GM18907 (cell line): ENCODE measurements around the gene GUCY1A1.
A peak's percentile ranks its signal among the peaks of the same experiment; 100 is the strongest.

Source experiments
- ATAC-seq: cut with Tn5 transposase; IDR thresholded peaks from one replicate; pipeline ENCODE4 v1.9.1; 2021; ENCODE audit warnings: mild to moderate bottlenecking, moderate library complexity; ENCODE audit not compliant: unreplicated experiment

Gene GUCY1A1

GRCh38 chr4:155688860-155689259, 22.2 kb downstream of the GUCY1A1 start:
- no peak for ATAC-seq

DNA sequence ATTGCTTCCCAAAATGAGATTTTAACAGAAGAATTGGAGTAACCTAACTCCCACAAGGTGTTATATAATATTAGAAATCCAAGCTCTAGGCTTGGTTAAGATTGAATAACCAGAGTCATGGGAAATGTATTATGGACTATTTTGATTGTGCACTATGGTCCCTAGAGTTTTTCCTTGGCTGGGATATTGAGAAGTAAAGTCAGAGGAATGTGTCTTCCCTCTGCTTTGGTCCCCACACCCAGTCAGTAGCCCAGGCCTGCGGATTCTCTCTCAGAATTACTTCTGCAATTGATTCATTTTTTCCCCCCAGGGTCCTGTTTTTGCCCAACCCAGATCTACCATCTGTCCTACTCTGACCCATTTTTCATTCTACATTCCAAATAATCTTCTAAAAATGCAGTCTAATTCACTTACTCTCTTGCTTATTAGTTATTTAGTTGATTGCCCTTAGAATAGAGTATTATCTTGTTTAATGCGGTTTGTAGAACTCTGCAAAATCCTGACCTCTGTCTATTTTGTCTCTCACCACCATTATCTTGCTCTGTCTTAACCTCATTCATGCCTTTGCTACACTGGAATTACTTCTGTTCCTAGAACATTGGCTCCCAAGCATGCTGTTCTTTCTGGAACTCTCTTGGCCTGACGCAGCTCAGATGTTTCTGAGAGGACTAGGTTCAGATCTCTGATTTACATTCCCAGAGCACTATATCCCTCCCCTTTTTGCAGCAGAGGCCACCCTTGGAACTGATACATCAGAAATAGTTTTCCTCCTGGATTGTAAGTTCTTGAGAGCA, 23.6 kb downstream of the GUCY1A1 start:
- ATAC-seq, result no peak

DNA sequence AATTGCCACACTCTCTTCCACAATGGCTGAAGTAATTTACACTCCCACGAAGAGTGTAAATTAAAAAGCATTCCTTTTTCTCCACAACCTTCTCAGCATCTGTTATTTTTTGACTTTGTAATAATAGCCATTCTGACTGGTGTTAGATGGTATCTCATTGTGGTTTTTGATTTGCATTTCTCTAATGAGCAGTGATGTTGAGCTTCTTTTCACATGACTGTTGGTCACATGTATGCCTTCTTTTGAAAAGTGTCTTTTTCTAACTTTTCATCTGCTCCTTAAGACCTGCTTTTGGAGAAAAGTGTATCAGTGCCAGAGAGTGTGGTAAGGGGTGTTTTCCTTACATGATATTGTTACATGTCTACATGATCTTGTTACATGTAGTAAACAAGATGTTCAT, 25.7 kb downstream of the GUCY1A1 start:
- no peak for ATAC-seq

- peak; percentile 71 for ATAC-seq
Measured at GRCh38 chr4:155693015-155693663, 26.5 kb downstream of the GUCY1A1 start.

DNA sequence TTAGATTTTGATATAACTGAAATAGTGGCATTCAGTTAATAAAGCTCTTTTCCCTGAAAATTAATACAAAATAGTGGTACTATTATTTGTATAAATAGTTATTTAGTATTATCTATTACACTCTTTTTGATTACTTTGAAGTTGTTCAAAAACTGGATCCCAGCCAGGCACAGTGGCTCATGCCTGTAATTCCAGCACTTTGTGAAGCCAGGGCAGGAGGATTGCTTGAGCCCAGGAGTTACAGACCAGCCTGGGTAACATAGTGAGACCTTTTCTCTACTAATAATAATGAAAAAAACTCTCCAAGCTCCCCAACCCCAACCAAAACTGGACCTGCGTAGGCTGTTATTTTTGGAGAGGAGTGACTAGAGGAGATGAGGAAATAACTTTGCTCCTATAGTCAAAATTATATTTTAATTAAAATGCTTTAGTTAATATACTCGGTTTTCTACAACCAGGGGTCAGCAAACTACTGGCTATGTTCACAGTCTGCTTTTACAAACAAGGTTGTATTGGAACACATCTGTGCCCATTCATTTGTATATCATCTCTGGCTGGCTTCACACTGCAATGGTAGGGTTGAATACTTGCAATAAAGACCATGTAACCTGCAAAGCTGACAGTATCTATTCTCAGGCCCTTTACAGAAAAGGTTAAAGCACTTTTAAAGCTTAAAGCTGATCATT, 27.6 kb downstream of the GUCY1A1 start:
- ATAC-seq, result no peak

GRCh38 chr4:155696226-155696625, 29.6 kb downstream of the GUCY1A1 start:
- ATAC-seq, result no peak

DNA sequence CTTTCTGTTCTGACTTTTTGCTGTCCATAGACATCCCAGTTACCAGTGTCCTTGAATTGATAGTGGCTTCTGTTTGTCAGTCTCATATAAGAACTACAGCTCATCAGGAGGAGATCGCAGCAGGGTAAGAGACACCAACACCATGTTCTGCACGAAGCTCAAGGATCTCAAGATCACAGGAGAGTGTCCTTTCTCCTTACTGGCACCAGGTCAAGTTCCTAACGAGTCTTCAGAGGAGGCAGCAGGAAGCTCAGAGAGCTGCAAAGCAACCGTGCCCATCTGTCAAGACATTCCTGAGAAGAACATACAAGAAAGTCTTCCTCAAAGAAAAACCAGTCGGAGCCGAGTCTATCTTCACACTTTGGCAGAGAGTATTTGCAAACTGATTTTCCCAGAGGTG, 30.1 kb downstream of the GUCY1A1 start:
- no peak for ATAC-seq

DNA sequence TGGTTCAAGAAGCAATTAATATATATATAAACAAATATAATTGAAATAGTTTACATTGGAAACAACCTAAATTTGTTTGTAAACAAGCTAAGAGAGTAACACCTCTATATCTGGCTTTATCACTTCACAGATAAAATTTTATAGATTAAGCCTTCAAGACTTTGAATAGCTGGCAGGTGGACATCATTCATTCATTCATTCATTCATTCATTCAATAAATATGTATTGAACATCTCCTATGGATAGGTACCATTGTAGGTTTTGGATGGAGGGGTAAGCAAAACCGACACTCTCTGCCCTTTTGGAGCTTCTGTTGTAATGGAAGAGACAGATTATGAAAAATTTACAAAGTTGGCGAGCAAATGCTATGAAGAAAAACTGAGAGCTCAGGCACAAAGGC, 35.2 kb downstream of the GUCY1A1 start:
- ATAC-seq, result no peak

DNA sequence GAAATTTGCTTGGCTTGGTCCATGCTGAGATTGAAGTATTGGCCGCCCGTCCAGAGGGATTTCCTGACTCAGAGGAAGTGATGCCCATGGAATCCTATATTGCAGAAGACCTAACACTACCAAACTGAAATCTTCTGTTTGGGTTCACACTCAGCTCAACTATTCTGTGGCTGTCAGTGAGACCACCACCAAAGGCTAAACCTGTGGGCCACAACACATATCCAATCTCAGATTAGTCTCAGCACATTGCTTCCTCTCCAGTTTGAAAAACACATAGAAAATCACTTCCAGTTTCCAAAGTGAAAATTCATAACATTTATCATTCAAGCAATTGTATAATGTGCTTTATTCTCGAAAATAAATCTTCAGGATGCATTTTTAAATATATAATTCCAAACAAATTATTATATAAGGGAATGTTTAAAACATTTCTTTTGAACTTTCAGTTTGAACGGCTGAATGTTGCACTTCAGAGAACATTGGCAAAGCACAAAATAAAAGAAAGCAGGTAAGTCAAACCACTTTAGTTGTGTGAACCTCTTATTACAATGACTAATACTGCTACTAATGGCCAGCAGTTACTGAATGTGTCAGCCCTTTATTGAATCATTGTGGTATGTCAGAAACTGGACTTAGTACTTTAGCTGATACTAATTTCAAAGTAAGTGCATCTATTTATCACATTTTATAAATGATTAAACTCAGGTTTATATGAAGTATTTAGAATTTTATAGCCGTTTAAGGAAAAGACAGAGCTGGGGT, 37.0 kb downstream of the GUCY1A1 start:
- peak; percentile 96 for ATAC-seq

DNA sequence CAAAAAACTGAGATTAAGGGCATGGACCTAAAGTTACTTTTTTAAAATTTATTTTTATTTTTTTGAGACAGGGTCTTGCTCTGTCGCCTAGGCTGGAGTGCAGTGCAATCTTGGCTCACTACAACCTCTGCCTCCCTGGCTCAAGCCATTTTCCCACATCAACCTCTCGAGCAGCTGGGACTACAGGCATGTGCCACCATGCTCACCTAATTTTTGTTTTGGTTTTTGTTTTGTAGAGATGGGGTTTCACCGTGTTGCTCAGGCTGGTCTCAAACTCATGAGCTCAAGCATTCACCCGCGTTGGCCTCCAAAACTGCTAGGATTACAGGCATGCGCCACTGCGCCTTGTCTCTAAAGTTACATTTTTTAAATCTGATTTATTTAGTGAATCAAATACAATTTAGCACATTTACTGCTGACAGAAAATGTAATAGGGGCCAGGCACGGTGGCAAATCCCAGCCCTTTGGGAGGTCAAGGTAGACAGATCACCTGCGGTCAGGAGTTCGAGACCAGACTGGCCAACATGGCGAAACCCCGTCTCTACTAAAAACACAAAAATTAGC, 38.3 kb downstream of the GUCY1A1 start:
- ATAC-seq, result no peak

DNA sequence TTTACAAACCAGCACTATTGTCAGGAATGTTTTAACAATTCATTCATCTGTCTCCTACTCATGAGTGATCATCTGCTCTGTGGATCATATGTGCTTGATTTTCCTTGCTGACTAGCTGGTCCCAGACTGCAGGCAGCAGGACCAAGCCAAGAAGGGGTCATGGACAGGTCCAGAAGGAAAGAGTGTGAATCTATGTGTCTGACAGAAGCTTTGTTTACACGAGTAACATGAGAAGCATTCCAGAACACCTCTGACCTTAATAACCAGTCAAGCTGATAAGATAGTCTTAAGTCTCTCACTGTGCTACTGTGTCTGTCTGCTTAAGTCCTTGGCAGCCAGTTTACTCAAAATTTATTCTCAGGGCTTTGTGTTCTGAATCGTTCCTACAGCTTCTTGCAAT, 39.0 kb downstream of the GUCY1A1 start:
- no peak for ATAC-seq

DNA sequence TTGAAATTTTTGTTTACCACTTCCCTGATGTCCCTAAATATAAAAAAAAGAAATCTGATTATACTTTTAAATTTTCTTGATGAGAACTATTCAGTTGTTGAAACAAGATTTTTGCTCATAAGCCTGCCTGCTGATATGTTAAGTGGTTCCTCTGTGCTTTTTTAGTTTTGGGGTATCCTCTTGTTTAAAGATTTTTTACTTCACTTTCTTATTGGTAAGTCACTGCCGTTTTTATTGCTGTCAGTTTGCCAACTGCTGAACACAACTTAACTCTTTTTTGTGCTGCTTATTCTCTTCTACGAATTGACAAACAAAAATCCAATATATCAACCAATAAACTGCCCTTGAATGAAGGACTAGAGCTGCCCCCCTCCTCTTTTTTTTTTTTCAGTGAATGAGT, 39.5 kb downstream of the GUCY1A1 start:
- no peak for ATAC-seq

DNA sequence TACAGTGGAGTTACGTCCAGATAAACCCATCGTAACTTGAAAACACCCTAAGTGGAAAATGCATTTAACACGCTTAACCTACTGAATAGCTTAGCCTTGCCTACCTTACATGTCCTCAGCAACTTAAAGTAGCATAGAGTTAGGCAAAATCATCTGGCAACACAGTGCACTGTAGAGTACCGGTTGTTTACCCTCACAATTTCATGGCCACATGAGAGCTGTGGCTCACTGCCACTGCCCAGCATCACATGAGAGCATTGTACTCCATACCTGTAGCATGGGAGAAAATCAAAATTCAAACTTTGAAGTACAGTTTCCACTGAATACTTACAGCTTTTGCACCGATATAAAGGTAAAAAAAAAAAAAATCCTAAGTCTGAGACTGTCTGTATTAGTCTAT, 40.6 kb downstream of the GUCY1A1 start:
- ATAC-seq, result no peak

DNA sequence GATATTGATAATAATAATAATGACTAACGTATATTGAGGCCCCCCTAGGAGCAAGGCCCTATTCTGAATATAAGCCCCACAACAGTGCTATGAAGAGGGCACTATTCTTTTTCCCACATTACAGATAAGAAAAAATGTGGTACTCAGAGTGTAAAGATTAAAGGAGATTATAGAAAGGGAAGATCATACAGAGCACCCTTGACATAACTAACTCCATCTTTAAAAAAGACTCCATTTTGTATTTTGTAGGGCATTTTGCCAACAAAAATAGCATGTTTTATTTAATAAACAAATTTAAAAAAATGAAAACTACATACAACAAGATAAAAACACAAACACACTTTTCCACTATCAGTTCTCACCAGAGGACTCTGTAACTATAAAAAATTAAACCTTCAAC, 42.1 kb downstream of the GUCY1A1 start:
- ATAC-seq, result no peak

- no peak for ATAC-seq
Measured at GRCh38 chr4:155709918-155710317, 43.3 kb downstream of the GUCY1A1 start.

DNA sequence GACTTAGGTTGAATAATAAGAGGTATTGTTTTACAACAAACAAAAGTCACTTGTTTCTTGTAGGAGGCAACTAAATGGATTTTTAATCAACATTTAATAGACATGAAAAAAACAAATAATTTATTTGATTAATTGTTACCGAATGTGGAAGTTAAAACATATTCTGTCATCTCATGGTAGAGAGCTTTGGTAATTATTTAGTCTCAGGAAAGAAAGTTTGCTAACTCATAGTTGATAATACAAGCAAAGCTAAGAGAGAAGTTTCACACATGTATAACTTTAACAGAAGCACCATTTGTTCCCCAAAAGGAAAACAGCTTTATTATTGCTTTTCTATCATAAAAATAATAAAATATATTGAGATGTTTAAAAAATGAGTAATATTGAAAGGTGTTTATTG, 44.9 kb downstream of the GUCY1A1 start:
- no peak for ATAC-seq

GRCh38 chr4:155712846-155713245, 46.2 kb downstream of the GUCY1A1 start:
- no peak for ATAC-seq

GRCh38 chr4:155713911-155714310, 47.3 kb downstream of the GUCY1A1 start:
- ATAC-seq, result no peak

GRCh38 chr4:155722336-155722735, 55.7 kb downstream of the GUCY1A1 start:
- no peak for ATAC-seq

DNA sequence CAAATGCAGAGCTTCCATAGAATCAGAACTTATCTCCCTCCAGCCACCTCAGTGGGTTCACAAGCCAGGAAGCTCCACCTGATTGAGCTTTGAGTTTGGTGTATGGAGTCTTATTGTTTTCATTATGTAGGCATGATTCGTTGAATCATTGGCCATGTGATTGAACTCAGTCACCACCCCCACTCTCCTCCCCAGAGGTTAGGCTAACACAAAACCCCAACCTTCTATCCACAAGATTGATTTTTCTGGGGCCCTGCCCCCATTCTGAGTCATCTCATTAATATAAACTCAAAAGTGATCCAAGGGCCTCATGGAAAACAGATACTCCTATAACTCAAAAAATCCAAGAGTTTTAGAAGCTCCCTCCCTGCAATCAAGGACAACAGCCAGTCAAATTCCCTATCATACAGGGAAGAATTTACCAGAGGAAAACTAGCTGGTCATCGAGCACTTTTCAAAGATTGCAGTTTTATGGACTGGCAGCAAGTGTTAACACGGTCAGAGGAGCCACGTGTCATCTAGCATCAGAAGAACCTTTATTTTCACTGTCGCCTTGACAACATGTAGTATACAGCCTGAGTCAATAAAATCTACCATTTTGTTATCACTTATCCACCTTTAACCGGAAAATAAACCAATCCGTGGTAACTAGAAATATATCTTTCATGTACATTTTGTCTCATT, 56.3 kb downstream of the GUCY1A1 start:
- ATAC-seq, result no peak
